H7 (cell line): ENCODE measurements around the gene ARMCX6. TPM values are rescaled to one million over a fixed set of nuclear protein-coding genes. Genes with fewer than 3 reads are reported as not detected.
A peak's percentile ranks its signal among the peaks of the same experiment; 100 is the strongest.
"Not testable (repeated sequence)": the region's sequence is repeated elsewhere in the genome, so short reads cannot be mapped to it uniquely, and the experiment has no call there.

ENCODE experiments used
- DNase-seq: peaks from one replicate; pipeline ENCODE4 v3.0.0; 2012
- H3K27me3 ChIP-seq: 2 replicates; pipeline ENCODE4 v1.6.0; 2011; ENCODE audit warnings: mild to moderate bottlenecking, low read length; ENCODE audit not compliant: control insufficient read depth, insufficient read depth
- H3K36me3 ChIP-seq: replicated peaks from 2 replicates; pipeline ENCODE4 v1.5.1; 2011; ENCODE audit warnings: low read length; ENCODE audit not compliant: control insufficient read depth, insufficient read depth
- H3K4me3 ChIP-seq: 2 replicates; pipeline ENCODE4 v1.5.1; 2011; ENCODE audit warnings: low read depth, mild to moderate bottlenecking, control low read depth, low read length, moderate library complexity; ENCODE audit not compliant: insufficient read depth
- total RNA-seq: library from RNA; depleted of rRNA; stranded (reverse); fragments of >200 nt; shearing (Covaris generic); gene quantifications from 2 replicates; pipeline ENCODE4 v1.2.3, GENCODE V29; 2014; rRNA removed

Gene ARMCX6
- total RNA-seq, result 15.2 and 21.4 TPM in 2 replicates

DNA sequence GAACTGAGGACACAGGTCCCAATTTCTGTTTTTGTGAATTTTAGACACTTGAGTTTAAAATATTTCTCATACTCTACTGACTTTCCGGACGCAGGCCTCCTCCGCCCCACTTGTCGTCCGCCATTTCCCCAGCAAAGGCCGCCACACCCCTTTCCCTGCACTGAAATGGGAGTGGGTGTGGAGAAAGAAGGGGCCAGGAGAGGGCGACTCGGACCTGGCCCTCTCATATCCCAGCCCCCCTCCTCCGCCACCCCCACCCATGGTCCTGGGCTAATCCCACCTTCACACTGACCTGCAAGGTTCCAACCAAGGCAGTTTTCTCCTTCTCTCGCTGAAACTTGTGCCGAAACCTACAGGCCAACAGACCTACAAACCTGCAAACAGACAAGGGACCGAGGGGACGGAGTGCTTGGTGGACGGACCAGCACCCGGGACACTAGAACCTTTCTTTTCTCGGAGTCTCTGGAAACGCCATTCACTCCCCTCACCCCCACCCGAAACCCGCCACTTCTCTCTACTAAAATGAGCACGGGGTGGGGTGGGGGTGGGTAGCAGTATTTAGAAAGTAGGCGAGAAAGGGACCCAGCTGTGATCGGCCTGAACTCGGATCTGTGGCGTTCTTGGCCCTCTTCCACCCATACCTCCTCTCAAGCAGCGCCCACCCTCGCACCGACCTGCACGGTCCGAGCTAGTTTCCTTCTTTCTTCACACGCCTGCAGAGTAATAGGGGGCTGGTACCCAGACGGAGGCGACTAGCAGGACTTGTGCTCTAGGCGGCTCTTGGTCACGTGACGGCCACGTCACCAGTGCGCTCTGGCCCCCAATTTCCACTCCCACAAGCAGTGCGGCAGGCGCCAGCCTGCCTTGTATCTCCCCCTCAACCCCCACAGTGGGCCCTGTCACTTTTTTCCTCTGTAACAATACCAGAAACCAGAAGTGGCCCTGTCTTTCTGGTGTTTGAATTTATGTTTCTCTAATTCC, at the start of gene ARMCX6:
Gene ARMCX6, minus strand, starts transcription at position 790 of the 981 bp plus-strand sequence. CDS start 1,380 bp downstream, outside the sequence.
- peak; percentile 82 for DNase-seq
- Histone ChIP-seq H3K27me3 (no peaks in the 10 kb centered on the region), H3K36me3 (peaks cover 2% of the 10 kb centered on the region; the same call in 1 of the 2 replicates), H3K4me3 (peak within 1 kb of the TSS; percentile 70)

- H3K36me3 ChIP-seq, result peaks cover 11% of the 10 kb centered on the region
- peak; percentile 61 for DNase-seq
- H3K27me3 ChIP-seq, result no peaks in the 10 kb centered on the region
- H3K4me3 ChIP-seq, result peak within 1 kb of the TSS; percentile 70
These were observed 41.8 kb upstream of the ARMCX6 start, which contains the start of gene ARMCX2 for GRCh38 chrX:101659601-101660063. TSS of gene ARMCX2 (minus strand) at chrX:101659850. CDS start at chrX:101657588, 2,262 bp downstream.

DNA sequence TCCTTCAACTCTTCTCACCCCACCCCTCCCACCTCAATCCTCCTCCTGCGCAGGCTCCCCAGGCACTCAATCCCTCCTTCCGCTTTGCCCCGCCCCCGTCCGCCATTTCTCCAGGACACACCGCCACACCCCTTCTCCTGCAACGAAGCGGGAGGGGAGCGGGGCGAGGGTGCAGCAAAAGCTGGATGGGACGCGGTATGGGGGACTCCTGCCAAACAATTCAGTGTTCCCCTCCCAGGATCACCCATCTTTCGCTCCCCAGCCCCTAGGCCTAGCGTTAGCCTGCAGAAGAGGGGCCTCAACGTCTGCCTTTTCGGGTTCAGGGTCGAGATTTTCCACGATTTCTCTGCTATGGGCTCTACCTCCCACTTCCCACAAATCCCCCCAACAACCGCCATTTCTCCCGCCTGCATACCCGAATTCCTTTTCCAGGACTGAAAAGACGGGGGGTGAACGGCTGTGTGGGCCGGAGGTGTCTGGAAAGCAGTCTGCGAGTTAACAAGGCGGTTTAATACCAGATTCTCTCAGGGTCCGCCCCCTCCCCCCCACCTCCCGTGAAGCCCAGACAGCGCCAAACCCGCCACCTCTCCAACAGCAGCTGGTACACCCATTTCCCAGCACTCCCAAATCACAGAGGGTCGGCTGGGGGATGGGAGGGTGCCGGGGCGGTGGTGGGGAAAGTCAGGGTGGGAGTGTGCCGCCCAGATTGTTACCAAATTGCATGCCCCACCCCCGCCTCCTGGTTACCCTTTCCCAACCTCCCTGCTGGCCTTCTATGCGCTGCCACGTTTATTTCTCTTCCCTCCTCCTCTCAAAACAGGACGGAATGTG, 41.1 kb upstream of the ARMCX6 start:
- peaks cover 11% of the 10 kb centered on the region for H3K36me3 ChIP-seq
- DNase-seq, result peak; percentile 85
- H3K27me3 ChIP-seq, result no peaks in the 10 kb centered on the region
- H3K4me3 ChIP-seq, result peak overlapping the region; percentile 70

- no peak for DNase-seq
- Histone ChIP-seq H3K27me3 (no peaks in the 10 kb centered on the region), H3K36me3 (peaks cover 11% of the 10 kb centered on the region), H3K4me3 (no peak overlapping the region)
These were observed 39.7 kb upstream of the ARMCX6 start for GRCh38 chrX:101657495-101657894.

DNA sequence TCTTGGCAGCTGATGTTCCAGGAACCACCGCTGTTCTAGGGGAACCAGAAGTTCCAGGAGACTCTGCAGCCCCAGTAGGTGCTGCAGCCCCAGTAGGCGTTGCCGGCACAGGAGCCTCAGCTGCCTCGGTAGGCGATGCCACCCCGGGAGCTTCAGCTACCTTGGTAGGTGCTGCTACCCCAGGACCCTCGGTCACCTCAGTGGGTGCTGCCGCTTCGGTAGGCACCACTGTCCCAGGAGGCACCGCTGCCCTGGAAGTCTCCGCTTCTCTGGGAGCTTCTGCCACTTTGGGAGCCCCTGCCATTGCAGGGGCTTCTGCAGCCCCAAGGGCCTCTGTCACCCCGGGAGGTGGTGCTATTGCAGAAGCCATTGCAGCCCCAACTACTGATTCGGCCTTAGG, 39.0 kb upstream of the ARMCX6 start:
- DNase-seq, result no peak
- Histone ChIP-seq H3K4me3 (no peak overlapping the region), H3K27me3 (no peaks in the 10 kb centered on the region), H3K36me3 (peaks cover 11% of the 10 kb centered on the region)

DNA sequence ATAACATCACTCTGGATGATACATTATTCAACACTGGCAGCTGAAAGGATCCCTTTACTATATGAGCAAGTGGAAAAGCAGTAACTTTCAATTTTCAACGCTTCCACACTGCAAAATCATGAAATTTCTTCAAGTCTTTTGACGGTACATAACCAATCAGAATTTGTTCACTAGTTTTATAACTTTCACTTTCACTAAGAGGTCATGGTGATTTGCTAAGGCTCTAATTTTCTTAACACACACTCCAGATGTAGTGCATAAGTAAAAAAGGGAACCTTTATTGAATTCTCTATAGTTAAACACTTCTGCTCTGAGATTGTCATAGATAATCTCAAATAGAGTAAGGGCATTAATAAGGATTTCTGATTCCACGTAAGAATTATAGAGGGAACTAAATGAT, 37.7 kb upstream of the ARMCX6 start:
- Histone ChIP-seq H3K27me3 (no peaks in the 10 kb centered on the region), H3K4me3 (no peak overlapping the region), H3K36me3 (peaks cover 11% of the 10 kb centered on the region)
- no peak for DNase-seq

DNA sequence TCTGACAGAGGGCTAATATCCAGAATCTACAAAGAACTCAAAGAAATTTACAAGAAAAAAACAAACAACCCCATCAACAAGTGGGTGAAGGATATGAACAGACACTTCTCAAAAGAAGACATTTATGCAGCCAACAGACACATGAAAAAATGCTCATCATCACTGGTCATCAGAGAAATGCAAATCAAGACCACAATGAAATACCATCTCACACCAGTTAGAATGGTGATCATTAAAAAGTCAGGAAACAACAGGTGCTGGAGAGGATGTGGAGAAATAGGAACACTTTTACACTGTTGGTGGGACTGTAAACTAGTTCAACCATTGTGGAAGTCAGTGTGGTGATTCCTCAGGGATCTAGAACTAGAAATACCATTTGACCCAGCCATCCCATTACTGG, 29.9 kb upstream of the ARMCX6 start:
- not testable (repeated sequence) for H3K4me3 ChIP-seq

DNA sequence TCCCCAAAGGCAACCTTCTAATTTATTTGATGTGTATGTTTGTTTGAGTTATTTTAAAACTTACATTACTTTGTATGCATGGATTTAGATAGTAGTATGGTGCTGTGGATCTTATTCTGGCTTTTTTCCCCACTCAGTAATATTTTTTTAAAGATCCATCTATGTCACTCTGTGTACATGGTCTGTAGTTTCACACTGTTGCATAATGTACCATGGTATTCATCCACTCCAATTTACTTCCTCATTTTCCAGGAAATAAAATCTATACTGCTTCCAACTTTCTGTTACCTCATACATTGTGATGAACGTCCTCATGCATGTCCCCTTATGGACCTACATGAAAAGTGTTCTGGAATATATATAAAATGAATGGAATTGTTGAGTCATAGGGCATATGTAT, 24.3 kb upstream of the ARMCX6 start:
- H3K27me3 ChIP-seq, result no peaks in the 10 kb centered on the region
- no peak overlapping the region for H3K4me3 ChIP-seq
- DNase-seq, result no peak
- no peaks in the 10 kb centered on the region for H3K36me3 ChIP-seq

More for the DNA sequence above, 29.9 kb upstream of the ARMCX6 start:
- DNase-seq, H3K27me3 ChIP-seq, H3K36me3 ChIP-seq: not testable (repeated sequence)

DNA sequence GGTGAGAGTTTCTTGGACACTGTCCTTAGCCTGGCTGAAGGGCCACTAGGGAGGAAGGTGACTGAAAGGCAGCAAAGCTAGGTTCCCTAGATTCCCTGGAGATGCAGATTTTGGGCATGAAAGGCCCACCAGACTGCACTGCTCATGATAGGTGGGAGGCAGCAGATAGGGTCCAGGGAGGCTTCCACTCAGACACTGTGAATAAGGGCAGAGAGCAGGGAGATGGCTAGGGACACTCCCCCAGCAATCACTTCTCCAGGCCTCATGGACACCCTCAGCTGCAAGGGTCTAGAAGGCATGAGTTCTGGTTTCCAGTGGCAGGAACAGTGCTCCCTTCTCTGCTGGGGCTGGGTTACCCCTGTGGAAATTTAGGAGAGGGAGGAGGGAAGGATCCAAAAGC, 21.8 kb upstream of the ARMCX6 start:
- no peak overlapping the region for H3K4me3 ChIP-seq
- no peaks in the 10 kb centered on the region for H3K36me3 ChIP-seq

DNA sequence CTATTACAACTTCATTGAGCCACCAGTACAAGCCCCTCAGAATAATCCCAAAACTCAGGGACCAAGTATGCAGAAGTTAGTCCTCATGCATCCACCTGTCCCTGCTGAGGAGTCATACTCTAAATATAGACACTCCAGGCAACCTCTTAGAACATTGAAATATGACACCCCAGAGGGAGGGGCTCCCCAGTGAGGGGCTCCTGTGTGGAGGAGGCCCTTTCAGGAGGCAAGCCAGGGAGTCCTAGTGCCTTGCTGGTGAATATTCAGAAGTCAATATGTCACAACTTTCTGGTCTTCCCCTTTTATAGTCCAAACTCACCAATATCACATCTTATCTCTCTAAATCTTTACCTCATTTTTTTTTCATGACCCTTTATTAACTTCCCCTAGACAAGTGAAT, 1.6 kb upstream of the ARMCX6 start:
- H3K4me3 ChIP-seq, result no peak overlapping the region
- peak; percentile 53 for DNase-seq

More for the DNA sequence above, 21.8 kb upstream of the ARMCX6 start:
- no peaks in the 10 kb centered on the region for H3K27me3 ChIP-seq
- no peak for DNase-seq

GRCh38 chrX:101605728-101606127, 12.1 kb downstream of the ARMCX6 start:
- no peaks in the 10 kb centered on the region for H3K27me3 ChIP-seq
- H3K4me3 ChIP-seq, result no peak overlapping the region
- no peaks in the 10 kb centered on the region for H3K36me3 ChIP-seq
- DNase-seq, result no peak

More for the DNA sequence above, 1.6 kb upstream of the ARMCX6 start:
- Histone ChIP-seq H3K36me3 (peaks cover 2% of the 10 kb centered on the region), H3K27me3 (no peaks in the 10 kb centered on the region)

- Histone ChIP-seq H3K27me3 (no peaks in the 10 kb centered on the region), H3K4me3 (no peak overlapping the region), H3K36me3 (no peaks in the 10 kb centered on the region)
- DNase-seq, result no peak
These were observed 12.7 kb downstream of the ARMCX6 start for GRCh38 chrX:101605146-101605545.

DNA sequence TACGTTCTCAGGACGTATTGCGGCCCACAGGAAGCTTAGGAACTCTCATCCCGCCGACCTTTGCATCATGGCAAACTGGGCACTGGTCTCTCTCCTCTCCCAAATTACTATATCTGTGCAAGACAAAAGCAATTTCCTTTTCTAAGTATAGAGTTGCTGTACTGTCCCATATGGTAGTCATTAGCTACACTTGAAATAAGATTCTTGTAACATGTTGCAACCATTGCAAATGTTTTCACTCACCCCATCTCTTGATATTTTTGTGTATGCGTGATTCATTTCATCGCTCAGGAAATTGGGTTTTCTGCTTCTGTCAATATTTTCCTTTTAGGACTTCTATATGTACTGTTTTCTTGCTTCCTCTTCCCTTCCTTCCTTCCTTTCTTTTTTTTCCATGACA, 15.7 kb downstream of the ARMCX6 start:
- Histone ChIP-seq H3K36me3 (no peaks in the 10 kb centered on the region), H3K27me3 (no peaks in the 10 kb centered on the region), H3K4me3 (no peak overlapping the region)
- no peak for DNase-seq

- H3K27me3 ChIP-seq, H3K36me3 ChIP-seq, H3K4me3 ChIP-seq, DNase-seq: not testable (repeated sequence)
These were observed 18.2 kb downstream of the ARMCX6 start for GRCh38 chrX:101599592-101599991.
